ENCODE data around the gene GAB1.

Gene GAB1

GRCh38 chr4:143357161-143357845 is 20.6 kb downstream of the GAB1 start:
- no peak for DNase-seq (ENCODE audit: low read depth, low spot score)

DNA sequence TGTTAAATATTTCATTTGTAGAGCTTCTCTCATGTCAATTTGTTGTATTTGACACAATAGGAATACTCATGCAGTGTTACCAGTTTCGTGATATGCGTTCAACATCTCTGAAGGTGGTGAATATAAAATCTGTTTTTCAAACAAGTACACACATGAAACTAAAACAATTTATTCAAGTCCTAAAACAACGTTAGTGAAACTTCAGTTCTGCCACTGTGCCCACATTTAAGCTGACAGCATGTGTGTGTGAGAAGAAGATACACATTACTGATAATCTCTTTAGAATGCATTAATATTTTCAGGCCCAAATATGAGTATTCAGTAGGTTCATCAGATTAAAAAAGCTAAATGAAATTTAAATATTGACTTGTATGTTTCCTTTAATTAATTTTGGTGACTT is 21.7 kb downstream of the GAB1 start:
- no peak for DNase-seq (ENCODE audit: low read depth, low spot score)

DNA sequence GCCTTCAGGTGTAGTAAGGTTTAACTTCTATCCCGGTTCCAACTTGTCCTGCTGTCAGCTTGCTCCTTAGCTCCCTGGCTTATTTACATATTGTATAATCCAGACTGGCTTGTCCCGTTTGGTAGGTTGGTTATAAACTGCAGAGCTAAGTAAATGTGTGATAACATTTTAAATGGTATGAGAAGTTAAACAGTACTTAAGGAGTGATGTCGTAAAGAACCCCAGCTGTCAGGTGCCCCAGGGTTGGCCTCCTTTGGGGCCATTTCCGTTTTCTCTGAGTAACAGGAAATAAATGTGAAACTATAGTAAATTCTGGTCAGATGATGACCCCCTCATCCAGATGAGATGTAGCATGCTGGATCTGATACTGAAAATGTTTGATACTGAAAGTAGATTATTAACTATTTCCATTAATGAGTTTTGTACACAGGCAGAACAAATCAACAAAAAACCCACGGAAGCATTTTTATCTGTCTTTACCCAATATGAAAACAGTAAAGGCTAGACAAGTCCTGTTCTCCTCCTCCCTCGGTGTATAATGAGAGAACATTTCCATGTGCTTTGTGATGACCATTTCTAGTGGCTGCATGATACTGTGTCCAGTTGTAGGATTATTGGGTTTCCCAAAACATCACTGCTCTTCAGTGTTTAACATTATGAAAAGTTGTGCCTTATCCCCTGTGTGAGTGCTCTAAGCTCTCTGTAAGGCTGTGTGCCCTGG is 22.4 kb downstream of the GAB1 start:
- DNase-seq (ENCODE audit: low read depth, low spot score) = no peak

- no peak for DNase-seq (ENCODE audit: low read depth, low spot score)
These were observed 23.0 kb downstream of the GAB1 start for GRCh38 chr4:143359644-143360193.

DNA sequence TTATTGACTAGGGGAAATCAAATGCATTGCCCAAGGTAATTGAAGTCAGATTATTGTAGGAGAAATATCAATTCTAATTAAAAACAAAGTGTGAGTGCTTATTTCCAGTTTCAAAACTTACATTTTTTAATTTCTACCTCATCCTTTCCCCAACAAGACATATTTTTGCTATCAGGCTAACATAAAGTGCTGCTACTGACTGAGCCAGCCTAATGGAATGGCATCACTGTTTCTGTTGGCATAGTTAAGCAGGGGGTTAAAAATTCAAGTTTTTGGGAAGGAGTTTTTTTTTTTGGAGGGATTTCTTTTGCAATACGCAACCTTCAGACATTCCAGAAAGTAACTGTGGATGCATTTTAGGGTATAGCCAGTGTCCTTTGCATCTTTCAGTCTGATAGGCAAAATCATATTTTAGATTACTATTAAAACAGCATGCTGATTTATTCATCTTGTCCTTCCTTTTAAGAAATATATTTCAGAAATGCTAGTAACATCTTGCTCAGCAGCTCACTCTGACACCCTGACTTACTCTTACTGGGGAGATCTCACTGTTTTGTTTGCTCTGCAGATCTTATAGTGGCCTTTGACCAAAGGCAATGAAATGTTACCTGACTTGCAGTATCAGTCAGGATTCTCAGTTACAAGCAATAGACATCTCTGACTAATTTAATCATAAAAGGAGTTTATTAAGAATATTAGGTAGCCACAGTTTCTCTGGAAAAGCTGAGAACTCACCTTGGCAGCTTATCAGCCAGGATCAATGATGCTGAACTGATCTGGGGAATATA is 24.4 kb downstream of the GAB1 start:
- no peak for DNase-seq (ENCODE audit: low read depth, low spot score)

DNA sequence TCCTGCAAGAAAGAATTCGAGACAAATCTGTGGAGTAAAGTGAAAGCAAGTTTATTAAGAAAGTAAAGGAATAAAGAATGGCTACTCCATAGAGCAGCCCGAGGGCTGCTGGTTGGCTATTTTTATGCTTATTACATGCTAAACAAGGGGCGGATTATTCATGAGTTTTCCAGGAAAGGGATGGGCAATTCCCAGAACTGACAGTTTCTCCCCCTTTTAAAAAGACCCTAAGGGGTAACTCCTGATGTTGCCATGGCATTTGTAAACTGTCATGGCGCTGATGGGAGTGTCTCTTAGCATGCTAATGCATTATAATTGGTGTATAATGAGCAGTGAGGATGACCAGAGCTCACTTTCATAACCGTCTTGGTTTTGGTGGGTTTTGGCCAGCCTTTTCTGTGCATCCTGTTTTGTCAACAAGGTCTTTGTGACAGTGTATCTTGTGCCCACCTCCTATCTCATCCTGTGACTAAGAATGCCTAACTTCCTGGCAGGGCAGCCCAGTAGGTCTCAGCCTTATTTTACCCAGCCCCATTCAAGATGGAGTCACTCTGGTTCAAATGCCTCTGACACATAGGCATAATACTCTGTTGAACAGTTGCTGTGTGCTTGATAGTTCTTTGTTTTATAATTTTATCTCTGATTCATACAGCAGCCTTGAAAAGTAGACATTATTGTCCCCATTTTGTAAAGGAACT is 25.8 kb downstream of the GAB1 start:
- DNase-seq (ENCODE audit: low read depth, low spot score) = no peak

DNA sequence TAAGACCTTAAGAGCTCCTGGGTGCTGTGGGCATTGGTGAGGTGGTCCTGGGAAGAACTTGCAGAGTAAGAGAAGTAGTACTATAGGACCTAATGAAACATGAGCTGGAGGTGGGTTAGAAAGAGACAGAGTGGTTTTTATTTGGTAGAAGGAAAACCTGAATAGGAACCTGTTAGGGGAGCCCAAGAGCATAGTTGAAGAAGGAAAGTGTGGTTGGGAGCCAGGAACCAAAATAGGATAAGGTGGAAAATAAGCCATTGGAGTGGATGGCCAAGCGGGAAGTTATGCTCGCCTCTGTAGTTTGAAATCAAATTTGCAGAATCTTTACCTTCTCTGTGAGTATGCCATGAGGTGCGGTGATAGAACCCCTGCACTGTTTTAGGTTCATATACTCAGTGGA is 26.7 kb downstream of the GAB1 start:
- no peak for DNase-seq (ENCODE audit: low read depth, low spot score)

DNA sequence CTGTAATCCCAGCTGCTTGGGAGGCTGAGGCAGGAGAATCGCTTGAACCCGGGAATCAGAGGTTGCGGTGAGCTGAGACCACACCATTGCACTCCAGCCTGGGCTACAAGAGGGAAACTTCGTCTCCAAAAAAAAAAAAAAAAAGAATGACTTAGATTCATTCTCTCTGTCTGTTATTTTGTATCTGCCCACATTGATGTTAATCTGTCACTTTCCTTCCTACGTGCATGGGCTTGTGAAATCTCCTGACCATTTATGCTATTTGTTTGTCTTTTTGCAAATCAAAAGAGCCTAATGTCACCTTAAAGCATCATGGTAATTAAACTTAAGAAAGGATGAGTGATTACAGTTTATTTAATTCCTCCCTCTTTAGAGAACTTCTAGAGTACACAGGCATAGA is 27.4 kb downstream of the GAB1 start:
- no peak for DNase-seq (ENCODE audit: low read depth, low spot score)

- DNase-seq (ENCODE audit: low read depth, low spot score) = no peak
These were observed 31.2 kb downstream of the GAB1 start for GRCh38 chr4:143367863-143368262.

DNA sequence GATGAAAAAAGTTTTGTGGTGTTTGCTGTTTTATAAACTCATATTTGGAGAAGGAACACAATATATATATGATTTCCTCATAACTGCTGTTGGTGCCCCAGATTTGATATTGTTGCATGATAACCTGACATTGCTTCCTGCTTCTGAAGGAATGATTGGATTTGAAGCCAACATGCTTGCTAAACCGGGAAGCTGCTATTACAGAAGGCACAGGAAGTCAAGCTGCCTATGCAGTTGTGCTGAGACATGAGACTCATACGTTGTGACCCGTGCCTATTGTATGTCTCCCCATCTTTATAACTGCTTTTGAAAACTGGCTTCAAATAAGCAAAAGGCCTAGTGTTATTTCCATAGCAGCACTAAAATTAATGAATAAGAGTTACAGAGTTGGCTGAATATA is 32.9 kb downstream of the GAB1 start:
- no peak for DNase-seq (ENCODE audit: low read depth, low spot score)

DNA sequence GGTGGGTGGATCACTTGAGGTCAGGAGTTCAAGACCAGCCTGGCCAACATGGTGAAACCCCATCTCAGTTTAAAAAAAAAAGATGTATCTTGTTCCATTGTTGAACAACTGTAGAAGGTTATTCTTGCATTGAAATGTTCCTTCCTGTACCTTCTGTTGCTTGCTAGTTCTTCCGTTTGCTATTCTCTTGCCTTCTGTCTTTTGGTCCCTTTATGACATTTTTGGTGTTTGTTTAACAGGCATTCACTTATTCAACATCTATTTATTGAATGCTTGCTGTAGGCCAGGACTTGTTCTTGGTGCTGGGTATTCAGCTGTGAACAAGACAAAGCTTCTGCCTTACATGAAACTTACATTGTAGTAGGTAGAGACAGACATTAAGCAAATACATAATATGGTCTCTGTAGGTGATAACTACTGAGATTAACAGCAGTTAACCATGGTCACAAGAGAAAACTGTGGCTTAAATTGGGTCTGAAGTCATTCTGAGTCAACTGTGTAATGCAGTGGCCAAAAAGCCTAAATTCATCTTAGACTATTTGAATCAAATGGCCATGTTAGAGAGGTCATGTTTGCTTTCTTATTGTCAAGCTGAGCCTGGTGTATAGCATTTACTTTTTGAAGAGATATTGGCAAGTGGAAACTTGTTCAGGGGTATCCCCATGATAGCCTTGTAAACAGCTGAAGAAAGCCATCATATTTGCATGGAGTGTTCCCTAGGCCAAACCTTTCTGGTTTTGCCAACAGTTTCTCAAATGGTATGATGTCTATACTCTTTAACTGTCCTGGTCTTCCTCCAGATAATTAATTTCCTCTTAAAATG is 35.6 kb downstream of the GAB1 start:
- DNase-seq (ENCODE audit: low read depth, low spot score) = no peak

DNA sequence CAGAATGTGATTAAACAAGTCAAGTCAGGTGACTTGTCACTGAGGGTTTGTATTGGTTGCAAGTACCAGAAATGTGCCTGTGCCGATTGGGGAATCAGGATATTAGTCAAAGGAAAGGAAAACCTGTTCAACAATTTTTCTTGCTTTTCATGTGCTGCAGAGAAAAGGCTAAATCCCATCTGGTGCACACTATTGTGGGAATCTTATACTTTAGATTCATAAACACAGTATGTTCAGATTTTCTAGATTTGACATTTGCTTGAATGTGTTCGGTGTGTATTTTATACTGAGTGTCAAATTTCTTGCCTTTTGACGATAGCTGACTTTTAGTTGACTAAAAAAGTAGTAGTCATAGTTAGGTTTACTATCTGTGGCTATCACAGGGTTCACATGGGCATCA is 37.6 kb downstream of the GAB1 start:
- no peak for DNase-seq (ENCODE audit: low read depth, low spot score)

DNA sequence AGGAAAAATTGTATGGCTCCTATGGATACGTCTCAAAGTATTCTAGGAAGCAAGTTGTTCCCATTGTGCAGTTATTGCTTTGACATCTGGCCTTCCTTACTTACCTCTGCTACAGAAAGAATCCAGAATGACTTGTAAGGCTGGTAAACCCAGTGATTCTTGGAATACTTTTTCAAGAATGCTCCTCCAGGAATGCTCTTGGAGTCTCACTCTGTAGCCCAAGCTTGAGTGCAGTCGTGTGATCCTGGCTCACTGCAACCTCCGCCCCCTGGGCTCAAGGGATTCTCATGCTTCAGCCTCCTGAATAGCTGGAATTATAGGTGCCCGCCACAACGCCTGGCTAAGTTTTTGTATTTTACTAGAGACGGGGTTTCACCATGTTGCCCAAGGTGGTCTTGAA is 38.1 kb downstream of the GAB1 start:
- no peak for DNase-seq (ENCODE audit: low read depth, low spot score)

- no peak for DNase-seq (ENCODE audit: low read depth, low spot score)
These were observed 38.8 kb downstream of the GAB1 start for GRCh38 chr4:143375326-143376073.

- DNase-seq (ENCODE audit: low read depth, low spot score) = no peak
These were observed 41.0 kb downstream of the GAB1 start for GRCh38 chr4:143377611-143378099.

GRCh38 chr4:143380629-143381028 is 44.0 kb downstream of the GAB1 start:
- DNase-seq (ENCODE audit: low read depth, low spot score) = no peak

DNA sequence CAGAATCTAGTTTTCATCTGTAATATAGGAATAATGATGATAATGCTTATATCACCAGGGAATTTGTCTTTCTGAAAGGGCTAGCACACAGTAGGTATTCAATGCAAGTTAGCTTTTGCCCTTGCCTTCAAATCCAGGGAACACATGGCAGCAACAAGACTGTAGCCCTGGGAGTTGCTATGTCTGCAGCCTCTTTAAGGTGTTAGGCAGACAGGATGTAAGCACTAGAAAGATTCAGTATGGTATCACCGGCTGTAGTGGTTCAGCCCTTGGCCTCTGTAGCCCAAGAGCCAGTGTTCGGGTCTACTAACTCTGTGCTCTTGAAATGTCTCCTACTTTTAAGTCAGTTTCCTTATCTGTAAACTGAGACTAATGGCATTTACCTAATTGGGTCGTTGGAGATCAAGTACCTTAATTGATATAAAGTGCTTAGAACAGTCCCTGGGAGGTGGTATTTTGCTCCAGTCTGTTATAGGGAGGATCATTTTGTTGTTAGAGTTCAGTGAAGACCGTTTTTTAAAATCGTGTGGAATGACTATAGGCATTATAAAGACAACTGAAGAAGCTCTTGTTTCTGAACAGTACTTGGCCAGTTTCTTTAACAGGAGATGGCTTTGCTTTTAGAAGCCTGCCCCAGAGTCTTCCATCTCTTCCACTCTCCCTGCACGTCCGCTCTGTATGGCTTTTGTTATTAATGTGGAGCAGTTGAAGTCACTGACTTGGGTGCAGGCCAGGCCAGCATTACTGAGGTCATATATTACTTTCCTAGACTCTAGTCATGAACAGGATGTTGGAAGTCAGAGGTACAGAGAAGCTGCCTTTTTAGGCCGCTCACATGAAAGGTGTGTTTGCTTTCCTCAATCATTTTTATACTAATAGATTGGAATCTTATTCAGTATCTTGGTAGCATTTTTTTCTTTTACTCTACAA is 44.8 kb downstream of the GAB1 start:
- no peak for DNase-seq (ENCODE audit: low read depth, low spot score)

GRCh38 chr4:143382596-143382995 is 45.9 kb downstream of the GAB1 start:
- DNase-seq (ENCODE audit: low read depth, low spot score) = no peak

DNA sequence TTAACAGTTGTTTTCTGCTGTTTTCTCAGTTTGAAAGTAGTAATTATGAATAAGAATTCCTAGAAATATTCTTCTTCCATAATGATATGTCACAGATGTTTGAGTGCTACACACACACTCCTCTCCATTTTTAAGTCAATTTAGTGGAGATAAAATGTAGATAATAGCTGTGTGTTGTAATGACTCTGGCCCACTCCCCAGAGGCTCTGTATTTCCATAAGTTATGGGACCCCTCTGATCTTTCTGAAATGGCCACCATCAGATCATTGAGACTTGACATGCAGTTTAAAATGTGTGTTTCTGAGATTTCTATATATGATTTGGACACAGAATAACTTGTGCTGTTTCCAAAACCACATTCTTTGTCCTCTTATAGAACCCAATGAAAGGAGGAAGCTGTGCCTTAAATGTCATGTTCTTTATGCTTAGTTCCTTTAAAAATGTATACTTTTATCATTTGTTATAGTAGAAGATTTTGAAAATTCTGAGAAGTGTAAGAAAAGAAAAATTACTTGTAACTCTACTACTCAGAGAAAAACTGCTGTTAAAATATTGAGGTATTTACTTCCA is 46.4 kb downstream of the GAB1 start:
- DNase-seq (ENCODE audit: low read depth, low spot score) = no peak

All from activated naive CD8-positive, alpha-beta T cell treated with anti-CD3 and anti-CD28 coated beads, Interleukin-2, amount 50 U/mL, for 16 hours (primary cell).